A549 (cell line): ENCODE data around the gene JUP.
"Not testable (repeated sequence)": the region's sequence is repeated elsewhere in the genome, so short reads cannot be mapped to it uniquely, and the experiment has no call there.

ENCODE experiments used
- CBX2 ChIP-seq: fragments of 200-600 bp; sonication (generic); IDR thresholded peaks from 2 replicates; pipeline ENCODE4 v1.6.1; 2016; ENCODE audit warnings: low read depth, mild to moderate bottlenecking, borderline replicate concordance
- CEBPB ChIP-seq, 2 experiments: fragments of >200 bp in 1 of 2; sonication (Bioruptor Twin) in 1 of 2; formaldehyde crosslinking in 1 of 2; IDR thresholded peaks; 2 replicates each; pipeline ENCODE4 v1.6.1; 2012 to 2016
- ELK1 ChIP-seq: fragments of 150-350 bp; IDR thresholded peaks from 2 replicates; pipeline ENCODE4 v1.6.1; 2014; ENCODE audit warnings: low read depth, mild to moderate bottlenecking, low read length
- EP300 ChIP-seq, 2 experiments: fragments of >200 bp; sonication (Bioruptor Twin); formaldehyde crosslinking; IDR thresholded peaks; 2 replicates in 1 of 2; 3 replicates in 1 of 2; pipeline ENCODE4 v1.6.1; 2016 to 2017
- MAFK ChIP-seq: fragments of 450-650 bp; IDR thresholded peaks from 2 replicates; pipeline ENCODE4 v1.6.1; 2014; ENCODE audit not compliant: partially characterized antibody
- MAX ChIP-seq: IDR thresholded peaks from 2 replicates; pipeline ENCODE4 v1.6.1; 2012
- POLR2A ChIP-seq: IDR thresholded peaks from 2 replicates; pipeline ENCODE4 v1.6.1; 2012; ENCODE audit warnings: mild to moderate bottlenecking, low read length
- POLR2AphosphoS2 ChIP-seq: conservative IDR thresholded peaks from 2 replicates; pipeline ENCODE4 v1.6.1; 2012; ENCODE audit warnings: low read length, improper control_type of control experiment, inconsistent platforms
- TFCP2L1 ChIP-seq: fragments of 250-450 bp; sonication (Bioruptor Pico); IDR thresholded peaks from 2 replicates; pipeline ENCODE4 v1.5.0; 2021; ENCODE audit warnings: mild to moderate bottlenecking
- TP53 ChIP-seq: fragments of 250-450 bp; sonication (Bioruptor Pico); IDR thresholded peaks from 2 replicates; pipeline ENCODE4 v1.5.0; 2021; ENCODE audit warnings: mild to moderate bottlenecking, moderate library complexity

- not testable (repeated sequence) for TF ChIP-seq EP300 (IDR thresholded peaks at IDR 0.05); TP53 (CRISPR knock-in tag); CBX2; POLR2AphosphoS2; MAX; POLR2A; ELK1; CEBPB (IDR thresholded peaks at IDR 0.05); MAFK; TFCP2L1 (CRISPR knock-in tag)
These were observed 43.5 kb upstream of the JUP start for GRCh38 chr17:41829961-41830360.
